Panc1 (cell line): ENCODE data around the gene POF1B.

ENCODE experiments used
- POLR2AphosphoS5 ChIP-seq: IDR thresholded peaks from 2 replicates; pipeline ENCODE4 v1.6.1; 2012; ENCODE audit warnings: mild to moderate bottlenecking, low read depth, low read length, moderate library complexity
- TCF7L2 ChIP-seq: IDR thresholded peaks from 2 replicates; pipeline ENCODE4 v1.6.1; 2011; ENCODE audit warnings: mild to moderate bottlenecking, low read depth, low read length, inconsistent platforms
- TF ChIP-seq, protein P1 (sequence below): fragments of 450-650 bp; IDR thresholded peaks from 2 replicates; pipeline ENCODE4 v1.5.1; 2017; ENCODE audit warnings: mild to moderate bottlenecking

GRCh38 chrX:85244450-85245211 lies 134.8 kb downstream of the POF1B start:
- TF ChIP-seq POLR2AphosphoS5, result no peak
- TF ChIP-seq TCF7L2, result no peak
- TF ChIP-seq, protein P1, sequence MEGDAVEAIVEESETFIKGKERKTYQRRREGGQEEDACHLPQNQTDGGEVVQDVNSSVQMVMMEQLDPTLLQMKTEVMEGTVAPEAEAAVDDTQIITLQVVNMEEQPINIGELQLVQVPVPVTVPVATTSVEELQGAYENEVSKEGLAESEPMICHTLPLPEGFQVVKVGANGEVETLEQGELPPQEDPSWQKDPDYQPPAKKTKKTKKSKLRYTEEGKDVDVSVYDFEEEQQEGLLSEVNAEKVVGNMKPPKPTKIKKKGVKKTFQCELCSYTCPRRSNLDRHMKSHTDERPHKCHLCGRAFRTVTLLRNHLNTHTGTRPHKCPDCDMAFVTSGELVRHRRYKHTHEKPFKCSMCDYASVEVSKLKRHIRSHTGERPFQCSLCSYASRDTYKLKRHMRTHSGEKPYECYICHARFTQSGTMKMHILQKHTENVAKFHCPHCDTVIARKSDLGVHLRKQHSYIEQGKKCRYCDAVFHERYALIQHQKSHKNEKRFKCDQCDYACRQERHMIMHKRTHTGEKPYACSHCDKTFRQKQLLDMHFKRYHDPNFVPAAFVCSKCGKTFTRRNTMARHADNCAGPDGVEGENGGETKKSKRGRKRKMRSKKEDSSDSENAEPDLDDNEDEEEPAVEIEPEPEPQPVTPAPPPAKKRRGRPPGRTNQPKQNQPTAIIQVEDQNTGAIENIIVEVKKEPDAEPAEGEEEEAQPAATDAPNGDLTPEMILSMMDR, result no peak
